ENCODE data around the gene TBC1D8. TPM values are rescaled to one million over a fixed set of nuclear protein-coding genes. Genes with fewer than 3 reads are reported as not detected.

TBC1D8 gene
- total and polyA plus RNA-seq, 2 experiments from 2014 or later = 18.0 to 36.9 TPM

DNA sequence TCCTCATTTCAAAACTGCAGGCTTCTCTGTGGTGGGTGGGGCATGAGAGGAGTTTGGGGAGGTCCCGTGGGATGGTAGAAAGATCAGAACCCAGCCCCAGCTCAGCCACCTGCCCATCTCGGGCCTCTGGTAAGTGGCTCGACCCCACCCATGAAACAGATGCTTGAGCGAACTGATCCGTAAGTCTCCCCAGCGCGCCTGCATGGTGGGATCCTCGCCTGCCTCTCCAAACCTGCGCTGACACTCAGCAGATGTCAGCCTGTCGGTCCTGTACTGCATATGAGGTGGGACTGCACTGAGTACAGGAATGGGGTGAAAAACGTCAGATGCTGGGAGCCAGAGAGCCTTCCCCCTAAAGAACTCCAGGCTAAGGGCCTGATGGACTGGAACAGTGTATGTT lies 165.0 kb downstream of the TBC1D8 start:
- H2AFZ ChIP-seq = no peak overlapping the region
- Mint-ChIP-seq H3K4me1 (peaks cover 24% of the 10 kb centered on the region), H3K27ac (no peak overlapping the region), H3K4me3 (no peak overlapping the region), H3K36me3 (ENCODE audit: low read depth) (peaks cover 3% of the 10 kb centered on the region; the same call in 1 of the 3 replicates), H3K27me3 (ENCODE audit: insufficient read depth, low read depth, poor library complexity) (peaks cover 3% of the 10 kb centered on the region), H3K9me3 (no peaks in the 10 kb centered on the region)
- no peaks in the 10 kb centered on the region for H3K79me2 ChIP-seq (replicated peaks; ENCODE audit: insufficient read depth)
- no peaks in the 10 kb centered on the region for H3K27me3 ChIP-seq (ENCODE audit: insufficient read depth)
- peaks cover under 1% of the 10 kb centered on the region; the same call in 1 of the 2 replicates for H3K4me1 ChIP-seq (ENCODE audit: insufficient read depth)
- no peak for DNase-seq (ENCODE audit: low spot score)
- H4K20me1 ChIP-seq (replicated peaks; ENCODE audit: insufficient read depth) = no peaks in the 10 kb centered on the region
- H3K4me2 ChIP-seq = no peak overlapping the region
- TF ChIP-seq ZNF331 (CRISPR knock-in tag; IDR thresholded peaks at IDR 0.05; ENCODE audit: low read depth) (no peak), EZH2 (IDR thresholded peaks at IDR 0.05; ENCODE audit: low read depth, unreplicated experiment) (no peak), EZH2phosphoT487 (IDR thresholded peaks at IDR 0.05; ENCODE audit: unreplicated experiment) (no peak), POLR2AphosphoS5 (IDR thresholded peaks at IDR 0.05; ENCODE audit: low read depth) (no peak), ZNF462 (CRISPR knock-in tag; IDR thresholded peaks at IDR 0.05) (no peak), ZNF114 (CRISPR knock-in tag; IDR thresholded peaks at IDR 0.05) (no peak), JUNB (IDR thresholded peaks at IDR 0.05; ENCODE audit: unreplicated experiment) (no peak), STAT1 (IDR thresholded peaks at IDR 0.05; ENCODE audit: unreplicated experiment) (no peak), CTCF (conservative IDR thresholded peaks at IDR 0.05; ENCODE audit: low read depth in 2 of 2) (no peak), ETS1 (IDR thresholded peaks at IDR 0.05) (no peak), CREB1 (CRISPR knock-in tag; IDR thresholded peaks at IDR 0.05; ENCODE audit: low read depth) (no peak), NANOG (IDR thresholded peaks at IDR 0.05; ENCODE audit: borderline replicate concordance) (no peak)
- TF ChIP-seq, protein P1, sequence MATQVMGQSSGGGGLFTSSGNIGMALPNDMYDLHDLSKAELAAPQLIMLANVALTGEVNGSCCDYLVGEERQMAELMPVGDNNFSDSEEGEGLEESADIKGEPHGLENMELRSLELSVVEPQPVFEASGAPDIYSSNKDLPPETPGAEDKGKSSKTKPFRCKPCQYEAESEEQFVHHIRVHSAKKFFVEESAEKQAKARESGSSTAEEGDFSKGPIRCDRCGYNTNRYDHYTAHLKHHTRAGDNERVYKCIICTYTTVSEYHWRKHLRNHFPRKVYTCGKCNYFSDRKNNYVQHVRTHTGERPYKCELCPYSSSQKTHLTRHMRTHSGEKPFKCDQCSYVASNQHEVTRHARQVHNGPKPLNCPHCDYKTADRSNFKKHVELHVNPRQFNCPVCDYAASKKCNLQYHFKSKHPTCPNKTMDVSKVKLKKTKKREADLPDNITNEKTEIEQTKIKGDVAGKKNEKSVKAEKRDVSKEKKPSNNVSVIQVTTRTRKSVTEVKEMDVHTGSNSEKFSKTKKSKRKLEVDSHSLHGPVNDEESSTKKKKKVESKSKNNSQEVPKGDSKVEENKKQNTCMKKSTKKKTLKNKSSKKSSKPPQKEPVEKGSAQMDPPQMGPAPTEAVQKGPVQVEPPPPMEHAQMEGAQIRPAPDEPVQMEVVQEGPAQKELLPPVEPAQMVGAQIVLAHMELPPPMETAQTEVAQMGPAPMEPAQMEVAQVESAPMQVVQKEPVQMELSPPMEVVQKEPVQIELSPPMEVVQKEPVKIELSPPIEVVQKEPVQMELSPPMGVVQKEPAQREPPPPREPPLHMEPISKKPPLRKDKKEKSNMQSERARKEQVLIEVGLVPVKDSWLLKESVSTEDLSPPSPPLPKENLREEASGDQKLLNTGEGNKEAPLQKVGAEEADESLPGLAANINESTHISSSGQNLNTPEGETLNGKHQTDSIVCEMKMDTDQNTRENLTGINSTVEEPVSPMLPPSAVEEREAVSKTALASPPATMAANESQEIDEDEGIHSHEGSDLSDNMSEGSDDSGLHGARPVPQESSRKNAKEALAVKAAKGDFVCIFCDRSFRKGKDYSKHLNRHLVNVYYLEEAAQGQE (IDR thresholded peaks at IDR 0.05; ENCODE audit: unreplicated experiment) = no peak
- no peak overlapping the region for H3K4me3 ChIP-seq
- no peaks in the 10 kb centered on the region for H3F3A ChIP-seq (replicated peaks; ENCODE audit: low read depth)
- H3K27ac ChIP-seq (ENCODE audit: low read depth) = no peak overlapping the region
- ATAC-seq = no peak
- no peaks in the 10 kb centered on the region for H3K36me3 ChIP-seq (ENCODE audit: insufficient read depth)
- H3K9me2 ChIP-seq (ENCODE audit: insufficient read depth) = no peaks in the 10 kb centered on the region

Measured in GM23338 (cell line).